GM23338 (cell line): ENCODE results near the gene C4orf33. TPM values are rescaled to one million over a fixed set of nuclear protein-coding genes. Genes with fewer than 3 reads are reported as not detected.

Source experiments
- ATAC-seq: fragments of 200-7000 bp; cut with Tn5 transposase; 3 replicates; pipeline ENCODE4 v1.9.1; 2020
- DNase-seq: peaks from one replicate; pipeline ENCODE4 v3.0.0-alpha.2; 2015; ENCODE audit warnings: low spot score
- H2AFZ ChIP-seq: fragments of 200-600 bp; sonication (generic); 2 replicates; pipeline ENCODE4 v1.8.0; 2016; ENCODE audit warnings: antibody characterized with exemption, mild to moderate bottlenecking, moderate library complexity
- H3F3A ChIP-seq: fragments of 200-600 bp; sonication (generic); replicated peaks from 2 replicates; pipeline ENCODE4 v1.8.0; 2017; ENCODE audit warnings: antibody characterized with exemption, mixed run types, low read depth
- H3K27ac ChIP-seq: fragments of 200-600 bp; sonication (generic); 2 replicates; pipeline ENCODE4 v1.6.1; 2016; ENCODE audit warnings: low read depth
- H3K27me3 ChIP-seq: fragments of 200-600 bp; sonication (generic); 2 replicates; pipeline ENCODE4 v1.8.0; 2016; ENCODE audit warnings: mild to moderate bottlenecking, mixed run types, moderate library complexity; ENCODE audit not compliant: insufficient read depth
- H3K36me3 ChIP-seq: fragments of 200-600 bp; sonication (generic); 2 replicates; pipeline ENCODE4 v1.8.0; 2016; ENCODE audit warnings: mild to moderate bottlenecking; ENCODE audit not compliant: insufficient read depth
- H3K4me1 ChIP-seq: fragments of 200-600 bp; sonication (generic); 2 replicates; pipeline ENCODE4 v1.8.0; 2016; ENCODE audit warnings: mild to moderate bottlenecking, moderate library complexity; ENCODE audit not compliant: insufficient read depth
- H3K4me2 ChIP-seq: fragments of 200-600 bp; sonication (generic); 2 replicates; pipeline ENCODE4 v1.7.1; 2017; ENCODE audit warnings: mixed run types
- H3K4me3 ChIP-seq: fragments of 200-600 bp; sonication (generic); 2 replicates; pipeline ENCODE4 v1.6.1; 2016; ENCODE audit warnings: mixed run types
- H3K79me2 ChIP-seq: fragments of 200-600 bp; sonication (generic); replicated peaks from 2 replicates; pipeline ENCODE4 v1.8.0; 2017; ENCODE audit warnings: mild to moderate bottlenecking; ENCODE audit not compliant: insufficient read depth
- H3K9me2 ChIP-seq: fragments of 200-600 bp; sonication (generic); 2 replicates; pipeline ENCODE4 v1.8.0; 2017; ENCODE audit not compliant: insufficient read depth
- H4K20me1 ChIP-seq: fragments of 200-600 bp; sonication (generic); replicated peaks from 2 replicates; pipeline ENCODE4 v1.8.0; 2017; ENCODE audit warnings: mild to moderate bottlenecking; ENCODE audit not compliant: insufficient read depth
- H3K27ac Mint-ChIP-seq: 2 replicates; pipeline ENCODE4 v1.8.0; 2020; ENCODE audit warnings: inconsistent platforms, mild to moderate bottlenecking, moderate library complexity, mixed read lengths
- H3K27me3 Mint-ChIP-seq: 3 replicates; pipeline ENCODE4 v1.8.0; 2022; ENCODE audit warnings: low read depth, mild to moderate bottlenecking, moderate library complexity, mixed read lengths, inconsistent platforms; ENCODE audit not compliant: insufficient read depth, poor library complexity
- H3K36me3 Mint-ChIP-seq: 3 replicates; pipeline ENCODE4 v1.8.0; 2021; ENCODE audit warnings: low read depth, mild to moderate bottlenecking, inconsistent platforms, moderate library complexity, mixed read lengths
- H3K4me1 Mint-ChIP-seq: 3 replicates; pipeline ENCODE4 v1.8.0; 2020; ENCODE audit warnings: mild to moderate bottlenecking, inconsistent platforms, mixed read lengths
- H3K4me3 Mint-ChIP-seq: 3 replicates; pipeline ENCODE4 v1.8.0; 2021; ENCODE audit warnings: moderate library complexity, mild to moderate bottlenecking, inconsistent platforms, mixed read lengths
- H3K9me3 Mint-ChIP-seq: 3 replicates; pipeline ENCODE4 v1.8.0; 2020; ENCODE audit warnings: moderate library complexity, mild to moderate bottlenecking, inconsistent platforms, mixed read lengths
- CREB1 ChIP-seq: fragments of 250-450 bp; sonication (Bioruptor Pico); IDR thresholded peaks from 2 replicates; pipeline ENCODE4 v1.5.0; 2020; ENCODE audit warnings: low read depth, mild to moderate bottlenecking, moderate library complexity
- EZH2 ChIP-seq: fragments of 200-600 bp; sonication (generic); IDR thresholded peaks from one replicate; pipeline ENCODE4 v1.8.0; 2017; ENCODE audit warnings: antibody characterized with exemption, mild to moderate bottlenecking, low read depth; ENCODE audit not compliant: unreplicated experiment
- EZH2phosphoT487 ChIP-seq: fragments of 200-600 bp; sonication (generic); IDR thresholded peaks from one replicate; pipeline ENCODE4 v1.8.1; 2018; ENCODE audit warnings: antibody characterized with exemption; ENCODE audit not compliant: unreplicated experiment
- JUNB ChIP-seq: IDR thresholded peaks from one replicate; pipeline ENCODE4 v1.6.1; 2016; ENCODE audit warnings: antibody characterized with exemption; ENCODE audit not compliant: unreplicated experiment
- NANOG ChIP-seq: IDR thresholded peaks from 2 replicates; pipeline ENCODE4 v1.6.1; 2016; ENCODE audit warnings: antibody characterized with exemption, borderline replicate concordance
- POLR2AphosphoS5 ChIP-seq: IDR thresholded peaks from 2 replicates; pipeline ENCODE4 v1.6.1; 2016; ENCODE audit warnings: antibody characterized with exemption, low read depth
- STAT1 ChIP-seq: IDR thresholded peaks from one replicate; pipeline ENCODE4 v1.6.1; 2016; ENCODE audit warnings: antibody characterized with exemption; ENCODE audit not compliant: unreplicated experiment
- ZNF114 ChIP-seq: fragments of 250-450 bp; sonication (Bioruptor Pico); IDR thresholded peaks from 2 replicates; pipeline ENCODE4 v1.5.0; 2020; ENCODE audit warnings: mild to moderate bottlenecking, moderate library complexity
- ZNF331 ChIP-seq: fragments of 250-450 bp; sonication (Bioruptor Pico); IDR thresholded peaks from 2 replicates; pipeline ENCODE4 v1.5.0; 2020; ENCODE audit warnings: low read depth, mild to moderate bottlenecking, moderate library complexity
- polyA plus RNA-seq: library from polyadenylated mRNA; unstranded; fragments of >200 nt; fragmentation: Nextera tagmentation; extraction: Ambion mirVana; gene quantifications from 2 replicates; pipeline ENCODE4 v1.2.1, GENCODE V29; 2016
- total RNA-seq: library from RNA; depleted of rRNA; stranded (reverse); fragments of >200 nt; shearing (Covaris generic); gene quantifications from 2 replicates; pipeline ENCODE4 v1.2.3, GENCODE V29; 2014
- TF ChIP-seq, protein P1 (sequence below), 2 experiments: fragments of 200-600 bp in 1 of 2; sonication (generic) in 1 of 2; conservative IDR thresholded peaks; 2 replicates each; pipeline versions ENCODE4 v1.5.1 to v1.6.1; 2016 to 2017; ENCODE audit warnings: antibody characterized with exemption in 2 of 2, low read depth in 2 of 2, mild to moderate bottlenecking in 2 of 2, moderate library complexity in 1 of 2
- TF ChIP-seq, protein P2 (sequence below): IDR thresholded peaks from one replicate; pipeline ENCODE4 v1.6.1; 2018; ENCODE audit warnings: antibody characterized with exemption; ENCODE audit not compliant: unreplicated experiment
- TF ChIP-seq, protein P3 (sequence below): IDR thresholded peaks from 2 replicates; pipeline ENCODE4 v1.6.1; 2016; ENCODE audit warnings: antibody characterized with exemption

The C4orf33 gene
- total and polyA plus RNA-seq, 2 experiments from 2014 or later, result 4.4 to 4.7 TPM

DNA sequence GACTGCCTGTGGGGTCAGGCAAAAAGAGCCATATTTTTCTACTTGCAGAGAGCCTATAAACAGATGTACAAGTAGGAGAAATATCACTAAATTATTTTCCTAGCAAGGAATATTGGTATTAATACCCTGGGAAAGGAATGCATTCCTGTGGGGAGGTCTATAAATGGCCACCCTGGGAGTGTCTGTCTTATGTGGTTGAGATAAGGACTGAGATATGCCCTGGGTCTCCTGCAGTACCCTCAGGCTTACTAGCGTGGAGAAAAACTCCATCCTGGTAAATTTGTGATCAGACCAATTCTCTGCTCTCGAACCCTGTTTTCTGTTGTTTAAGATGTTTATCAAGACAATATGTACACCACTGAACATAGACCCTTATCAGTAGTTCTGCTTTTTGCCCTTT lies 35.4 kb downstream of the C4orf33 start:
- Histone ChIP-seq H2AFZ (no peak overlapping the region), H3F3A (no peaks in the 10 kb centered on the region), H3K36me3 (no peaks in the 10 kb centered on the region), H3K27ac (no peak overlapping the region), H3K27me3 (no peaks in the 10 kb centered on the region), H4K20me1 (no peaks in the 10 kb centered on the region), H3K4me1 (no peaks in the 10 kb centered on the region), H3K4me2 (no peak overlapping the region), H3K4me3 (no peak overlapping the region), H3K79me2 (no peaks in the 10 kb centered on the region), H3K9me2 (peaks cover 10% of the 10 kb centered on the region; the same call in 1 of the 2 replicates)
- no peaks in the 10 kb centered on the region for H3K4me1 Mint-ChIP-seq
- no peak for ATAC-seq
- TF ChIP-seq EZH2, result no peak
- no peak for TF ChIP-seq NANOG
- no peak for TF ChIP-seq ZNF331
- no peak for TF ChIP-seq STAT1
- no peak for TF ChIP-seq JUNB
- TF ChIP-seq, protein P1, sequence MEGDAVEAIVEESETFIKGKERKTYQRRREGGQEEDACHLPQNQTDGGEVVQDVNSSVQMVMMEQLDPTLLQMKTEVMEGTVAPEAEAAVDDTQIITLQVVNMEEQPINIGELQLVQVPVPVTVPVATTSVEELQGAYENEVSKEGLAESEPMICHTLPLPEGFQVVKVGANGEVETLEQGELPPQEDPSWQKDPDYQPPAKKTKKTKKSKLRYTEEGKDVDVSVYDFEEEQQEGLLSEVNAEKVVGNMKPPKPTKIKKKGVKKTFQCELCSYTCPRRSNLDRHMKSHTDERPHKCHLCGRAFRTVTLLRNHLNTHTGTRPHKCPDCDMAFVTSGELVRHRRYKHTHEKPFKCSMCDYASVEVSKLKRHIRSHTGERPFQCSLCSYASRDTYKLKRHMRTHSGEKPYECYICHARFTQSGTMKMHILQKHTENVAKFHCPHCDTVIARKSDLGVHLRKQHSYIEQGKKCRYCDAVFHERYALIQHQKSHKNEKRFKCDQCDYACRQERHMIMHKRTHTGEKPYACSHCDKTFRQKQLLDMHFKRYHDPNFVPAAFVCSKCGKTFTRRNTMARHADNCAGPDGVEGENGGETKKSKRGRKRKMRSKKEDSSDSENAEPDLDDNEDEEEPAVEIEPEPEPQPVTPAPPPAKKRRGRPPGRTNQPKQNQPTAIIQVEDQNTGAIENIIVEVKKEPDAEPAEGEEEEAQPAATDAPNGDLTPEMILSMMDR (conservative IDR thresholded peaks at IDR 0.05; ENCODE audit: low read depth in 2 of 2), result no peak
- no peak for TF ChIP-seq CREB1 (CRISPR knock-in tag)
- TF ChIP-seq ZNF114 (CRISPR knock-in tag), result no peak
- no peak overlapping the region for H3K4me3 Mint-ChIP-seq
- DNase-seq, result no peak
- H3K36me3 Mint-ChIP-seq, result no peaks in the 10 kb centered on the region; the same call in 2 of the 3 replicates
- peaks cover 8% of the 10 kb centered on the region; the same call in 2 of the 3 replicates for H3K9me3 Mint-ChIP-seq
- no peak overlapping the region for H3K27ac Mint-ChIP-seq
- no peaks in the 10 kb centered on the region for H3K27me3 Mint-ChIP-seq

DNA sequence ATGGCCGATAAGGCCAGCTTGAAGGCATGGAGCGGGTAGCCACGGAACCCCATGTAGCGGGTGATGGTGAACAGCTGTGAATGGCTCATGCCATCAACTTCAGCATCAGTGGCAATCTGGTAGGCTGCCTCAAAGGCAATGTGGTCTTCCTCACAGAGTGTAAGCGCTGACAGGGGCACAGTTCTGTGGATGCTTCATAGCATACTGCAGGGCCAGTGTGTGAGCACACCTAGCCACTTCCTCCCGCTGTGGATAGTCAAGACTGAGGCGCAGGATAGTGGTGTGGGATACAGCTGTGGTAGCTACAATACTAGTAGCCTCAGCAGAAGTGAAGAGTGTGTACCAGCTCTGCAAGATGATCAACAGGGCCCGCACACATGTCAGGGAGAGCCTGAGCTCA lies 40.5 kb downstream of the C4orf33 start:
- no peaks in the 10 kb centered on the region for H3K79me2 ChIP-seq
- H3K4me1 Mint-ChIP-seq, result peaks cover 5% of the 10 kb centered on the region; the same call in 1 of the 3 replicates
- H3K27ac Mint-ChIP-seq, result no peak overlapping the region
- peaks cover 6% of the 10 kb centered on the region; the same call in 2 of the 3 replicates for H3K9me3 Mint-ChIP-seq
- H3K4me1 ChIP-seq, result no peaks in the 10 kb centered on the region
- H3K36me3 Mint-ChIP-seq, result no peaks in the 10 kb centered on the region; the same call in 2 of the 3 replicates
- H3K36me3 ChIP-seq, result no peaks in the 10 kb centered on the region
- H3K4me3 ChIP-seq, result no peak overlapping the region
- no peak overlapping the region for H2AFZ ChIP-seq
- H3K4me3 Mint-ChIP-seq, result no peak overlapping the region
- H3K4me2 ChIP-seq, result no peak overlapping the region
- H3K27me3 Mint-ChIP-seq, result no peaks in the 10 kb centered on the region
- DNase-seq (no peak), ATAC-seq (no peak)
- no peaks in the 10 kb centered on the region for H3K27me3 ChIP-seq
- H4K20me1 ChIP-seq, result no peaks in the 10 kb centered on the region
- 0 out of 2 replicates have a peak, but pooled peaks cover 7% of the 10 kb centered on the region for H3K9me2 ChIP-seq
- H3K27ac ChIP-seq, result no peak overlapping the region
- no peaks in the 10 kb centered on the region for H3F3A ChIP-seq
- TF ChIP-seq CREB1 (CRISPR knock-in tag), result no peak
- no peak for TF ChIP-seq NANOG
- TF ChIP-seq ZNF331, result no peak
- TF ChIP-seq EZH2, result no peak
- TF ChIP-seq, protein P1 (conservative IDR thresholded peaks at IDR 0.05; ENCODE audit: low read depth in 2 of 2), result no peak
- no peak for TF ChIP-seq EZH2phosphoT487
- no peak for TF ChIP-seq STAT1
- TF ChIP-seq POLR2AphosphoS5, result no peak
- TF ChIP-seq, protein P2, sequence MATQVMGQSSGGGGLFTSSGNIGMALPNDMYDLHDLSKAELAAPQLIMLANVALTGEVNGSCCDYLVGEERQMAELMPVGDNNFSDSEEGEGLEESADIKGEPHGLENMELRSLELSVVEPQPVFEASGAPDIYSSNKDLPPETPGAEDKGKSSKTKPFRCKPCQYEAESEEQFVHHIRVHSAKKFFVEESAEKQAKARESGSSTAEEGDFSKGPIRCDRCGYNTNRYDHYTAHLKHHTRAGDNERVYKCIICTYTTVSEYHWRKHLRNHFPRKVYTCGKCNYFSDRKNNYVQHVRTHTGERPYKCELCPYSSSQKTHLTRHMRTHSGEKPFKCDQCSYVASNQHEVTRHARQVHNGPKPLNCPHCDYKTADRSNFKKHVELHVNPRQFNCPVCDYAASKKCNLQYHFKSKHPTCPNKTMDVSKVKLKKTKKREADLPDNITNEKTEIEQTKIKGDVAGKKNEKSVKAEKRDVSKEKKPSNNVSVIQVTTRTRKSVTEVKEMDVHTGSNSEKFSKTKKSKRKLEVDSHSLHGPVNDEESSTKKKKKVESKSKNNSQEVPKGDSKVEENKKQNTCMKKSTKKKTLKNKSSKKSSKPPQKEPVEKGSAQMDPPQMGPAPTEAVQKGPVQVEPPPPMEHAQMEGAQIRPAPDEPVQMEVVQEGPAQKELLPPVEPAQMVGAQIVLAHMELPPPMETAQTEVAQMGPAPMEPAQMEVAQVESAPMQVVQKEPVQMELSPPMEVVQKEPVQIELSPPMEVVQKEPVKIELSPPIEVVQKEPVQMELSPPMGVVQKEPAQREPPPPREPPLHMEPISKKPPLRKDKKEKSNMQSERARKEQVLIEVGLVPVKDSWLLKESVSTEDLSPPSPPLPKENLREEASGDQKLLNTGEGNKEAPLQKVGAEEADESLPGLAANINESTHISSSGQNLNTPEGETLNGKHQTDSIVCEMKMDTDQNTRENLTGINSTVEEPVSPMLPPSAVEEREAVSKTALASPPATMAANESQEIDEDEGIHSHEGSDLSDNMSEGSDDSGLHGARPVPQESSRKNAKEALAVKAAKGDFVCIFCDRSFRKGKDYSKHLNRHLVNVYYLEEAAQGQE, result no peak
- TF ChIP-seq JUNB, result no peak
- TF ChIP-seq, protein P3, sequence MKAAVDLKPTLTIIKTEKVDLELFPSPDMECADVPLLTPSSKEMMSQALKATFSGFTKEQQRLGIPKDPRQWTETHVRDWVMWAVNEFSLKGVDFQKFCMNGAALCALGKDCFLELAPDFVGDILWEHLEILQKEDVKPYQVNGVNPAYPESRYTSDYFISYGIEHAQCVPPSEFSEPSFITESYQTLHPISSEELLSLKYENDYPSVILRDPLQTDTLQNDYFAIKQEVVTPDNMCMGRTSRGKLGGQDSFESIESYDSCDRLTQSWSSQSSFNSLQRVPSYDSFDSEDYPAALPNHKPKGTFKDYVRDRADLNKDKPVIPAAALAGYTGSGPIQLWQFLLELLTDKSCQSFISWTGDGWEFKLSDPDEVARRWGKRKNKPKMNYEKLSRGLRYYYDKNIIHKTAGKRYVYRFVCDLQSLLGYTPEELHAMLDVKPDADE, result no peak
